B cell (primary cell): ENCODE measurements around the gene NDRG2. TPM values are rescaled to one million over a fixed set of nuclear protein-coding genes. Genes with fewer than 3 reads are reported as not detected.

ENCODE experiments used
- ATAC-seq: fragments of 200-7000 bp; cut with Tn5 transposase; one replicate; pipeline ENCODE4 v1.10.0; 2021; ENCODE audit warnings: low read depth, mild to moderate bottlenecking, moderate number of reproducible peaks, moderate library complexity
- CTCF ChIA-PET: fragments of 350-600 bp; sonication (Branson Sonifier 250); formaldehyde crosslinking; loops from one replicate; lab custom pipeline; 2021; ENCODE audit warnings: antibody characterized with exemption, inconsistent platforms; lab: Charles Lee
- POLR2A ChIA-PET: fragments of 350-600 bp; sonication (Branson Sonifier 250); formaldehyde crosslinking; loops from one replicate; lab custom pipeline; 2021; ENCODE audit warnings: antibody characterized with exemption; lab: Charles Lee
- DNase-seq: peaks from one replicate; pipeline ENCODE4 v3.0.0; 2013
- H2AFZ ChIP-seq: 2 replicates; pipeline ENCODE4 v1.6.1; 2012; ENCODE audit warnings: mild to moderate bottlenecking, low read depth, low read length; ENCODE audit not compliant: insufficient read depth, poor library complexity, severe bottlenecking
- H3K27ac ChIP-seq, 2 donors: 1 replicate in 1 of 2; 2 replicates in 1 of 2; pipeline ENCODE4 v1.5.1; 2012 to 2013; ENCODE audit warnings: low read length in 2 of 2, mild to moderate bottlenecking in 2 of 2, moderate library complexity in 1 of 2
- H3K27me3 ChIP-seq, 4 experiments: fragments of 200-600 bp in 1 of 4; sonication (generic) in 1 of 4; replicated peaks in 1 of 4; 1 replicate in 2 of 4; 2 replicates in 2 of 4; pipeline versions ENCODE4 v1.6.1 to v1.7.0; 2013 to 2016; ENCODE audit warnings: low read length in 3 of 4, mild to moderate bottlenecking in 2 of 4, mixed read lengths in 1 of 4, moderate library complexity in 1 of 4; ENCODE audit not compliant: insufficient read depth in 4 of 4, control insufficient read depth in 3 of 4; ENCODE audit errors: control extremely low read depth in 1 of 4
- H3K36me3 ChIP-seq, 2 experiments: replicated peaks in 1 of 2; 1 replicate in 1 of 2; 2 replicates in 1 of 2; pipeline versions ENCODE4 v1.6.1 to v1.7.1; 2013; ENCODE audit warnings: low read length in 1 of 2; ENCODE audit not compliant: insufficient read depth in 2 of 2, control insufficient read depth in 1 of 2; ENCODE audit errors: control extremely low read depth in 1 of 2, extremely low read depth in 1 of 2
- H3K4me1 ChIP-seq, 2 donors: fragments of 200-600 bp in 1 of 2; sonication (generic) in 1 of 2; 1 replicate in 1 of 2; 2 replicates in 1 of 2; pipeline versions ENCODE4 v1.5.1 to v1.6.1; 2013 to 2017; ENCODE audit warnings: low read length in 2 of 2; ENCODE audit not compliant: control insufficient read depth in 2 of 2, insufficient read depth in 2 of 2
- H3K4me2 ChIP-seq: replicated peaks from 2 replicates; pipeline ENCODE3; 2012; ENCODE audit warnings: mild to moderate bottlenecking, low read depth, low read length; ENCODE audit not compliant: poor library complexity, severe bottlenecking
- H3K4me3 ChIP-seq, 5 experiments: fragments of 200-600 bp in 1 of 5; sonication (generic) in 1 of 5; 1 replicate in 3 of 5; 2 replicates in 2 of 5; pipeline versions ENCODE4 v1.5.1 to v1.7.0; 2011 to 2016; ENCODE audit warnings: low read length in 4 of 5, mild to moderate bottlenecking in 4 of 5, low read depth in 2 of 5, control low read depth in 1 of 5, moderate library complexity in 1 of 5; ENCODE audit not compliant: insufficient read depth in 1 of 5; ENCODE audit errors: control extremely low read depth in 1 of 5, extremely low read depth in 1 of 5
- H3K79me2 ChIP-seq: fragments of 200-600 bp; sonication (generic); one replicate; pipeline ENCODE4 v1.6.0; 2016; ENCODE audit warnings: low read length; ENCODE audit not compliant: control insufficient read depth, insufficient read depth
- H3K9ac ChIP-seq: fragments of 200-600 bp; sonication (generic); 2 replicates; pipeline ENCODE4 v1.6.1; 2017; ENCODE audit warnings: mild to moderate bottlenecking, low read length, moderate library complexity
- H3K9me3 ChIP-seq, 3 donors: one replicate each; pipeline versions ENCODE4 v1.6.1 to v1.7.1; 2013; ENCODE audit warnings: low read length in 2 of 3; ENCODE audit not compliant: control insufficient read depth in 2 of 3, insufficient read depth in 1 of 3; ENCODE audit errors: control extremely low read depth in 1 of 3
- H4K20me1 ChIP-seq: 2 replicates; pipeline ENCODE4 v1.6.0; 2012; ENCODE audit warnings: mild to moderate bottlenecking, low read length; ENCODE audit not compliant: insufficient read depth, control insufficient read depth, poor library complexity, severe bottlenecking
- H3K27ac Mint-ChIP-seq: one replicate; pipeline ENCODE4 v1.8.0; 2021; ENCODE audit warnings: mixed read lengths
- H3K27me3 Mint-ChIP-seq: one replicate; pipeline ENCODE4 v1.8.0; 2021; ENCODE audit warnings: mixed read lengths
- H3K4me1 Mint-ChIP-seq: one replicate; pipeline ENCODE4 v1.8.0; 2021; ENCODE audit warnings: mixed read lengths
- H3K4me3 Mint-ChIP-seq: one replicate; pipeline ENCODE4 v1.8.0; 2021; ENCODE audit warnings: mixed read lengths
- H3K9me3 Mint-ChIP-seq: one replicate; pipeline ENCODE4 v1.8.0; 2022; ENCODE audit warnings: mixed read lengths; ENCODE audit not compliant: insufficient read depth
- EZH2 ChIP-seq: IDR thresholded peaks from 2 replicates; pipeline ENCODE4 v1.6.1; 2012; ENCODE audit warnings: borderline replicate concordance, low read depth, mild to moderate bottlenecking, moderate library complexity, low read length; ENCODE audit not compliant: insufficient read depth, poor library complexity, severe bottlenecking
- WGBS: methylation state at CpG from one replicate; pipeline ENCODE4 v1.1.5; 2013; ENCODE audit warnings: missing lambda C conversion rate; ENCODE audit not compliant: insufficient coverage; 5-methylcytosine and 5-hydroxymethylcytosine counted together
- intact Hi-C: fragments of 100-400 bp; cut with micrococcal nuclease; formaldehyde crosslinking; loops from one replicate; pipeline ENCODE4 v1.10.0; 2022
- polyA plus RNA-seq: library from polyadenylated mRNA; depleted of rRNA; stranded (reverse); fragments of >200 nt; gene quantifications from 2 replicates; pipeline ENCODE4 v1.2.3, GENCODE V29; 2012
- total RNA-seq, 2 donors: library from RNA; stranded (reverse); fragments of 120-200 nt in 1 of 2; gene quantifications; 1 replicate in 1 of 2; 2 replicates in 1 of 2; pipeline versions ENCODE4 v1.2.3 to v1.2.4, GENCODE V29; 2013 to 2022
- TF ChIP-seq, protein P1 (sequence below): fragments of 200-600 bp; IDR thresholded peaks from one replicate; pipeline ENCODE4 v1.8.0; 2022; ENCODE audit warnings: antibody characterized with exemption, mild to moderate bottlenecking

Gene NDRG2
- total and polyA plus RNA-seq, 2 donors (not counting 1 experiment from before 2014, with no cell fraction given) = 9.5 to 11.8 TPM

DNA sequence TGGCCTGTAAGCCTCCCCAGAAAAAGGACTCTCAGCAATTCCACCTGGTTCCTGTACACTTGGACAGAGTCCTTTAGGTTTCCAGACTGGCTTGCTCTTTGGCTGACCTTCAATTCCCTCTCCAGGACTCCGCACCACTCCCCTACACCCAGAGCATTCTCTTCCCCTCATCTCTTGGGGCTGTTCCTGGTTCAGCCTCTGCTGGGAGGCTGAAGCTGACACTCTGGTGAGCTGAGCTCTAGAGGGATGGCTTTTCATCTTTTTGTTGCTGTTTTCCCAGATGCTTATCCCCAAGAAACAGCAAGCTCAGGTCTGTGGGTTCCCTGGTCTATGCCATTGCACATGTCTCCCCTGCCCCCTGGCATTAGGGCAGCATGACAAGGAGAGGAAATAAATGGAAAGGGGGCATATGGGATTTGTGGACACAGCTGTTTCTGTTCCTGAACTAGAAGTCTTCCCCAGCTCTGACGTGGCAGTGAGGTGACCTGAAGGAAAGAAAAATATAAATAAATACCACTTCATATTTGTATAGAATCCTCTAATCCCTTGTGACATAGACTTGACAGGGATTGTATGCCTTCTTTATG is 18.6 kb upstream of the NDRG2 start:
- ChIA-PET POLR2A (no interaction called here), CTCF (interaction anchor here (1.0 to 7.2 kb wide), 4 partner anchors 11 to 61 kb away, joined by 3 to 305 read pairs (median 4); no protein-coding TSS in a partner anchor)
- no peak overlapping the region for H3K4me3 ChIP-seq
- no peaks in the 10 kb centered on the region for H4K20me1 ChIP-seq
- peaks cover 54% of the 10 kb centered on the region for H3K27me3 Mint-ChIP-seq
- no peaks in the 10 kb centered on the region for H3K9me3 ChIP-seq
- TF ChIP-seq, protein P1, sequence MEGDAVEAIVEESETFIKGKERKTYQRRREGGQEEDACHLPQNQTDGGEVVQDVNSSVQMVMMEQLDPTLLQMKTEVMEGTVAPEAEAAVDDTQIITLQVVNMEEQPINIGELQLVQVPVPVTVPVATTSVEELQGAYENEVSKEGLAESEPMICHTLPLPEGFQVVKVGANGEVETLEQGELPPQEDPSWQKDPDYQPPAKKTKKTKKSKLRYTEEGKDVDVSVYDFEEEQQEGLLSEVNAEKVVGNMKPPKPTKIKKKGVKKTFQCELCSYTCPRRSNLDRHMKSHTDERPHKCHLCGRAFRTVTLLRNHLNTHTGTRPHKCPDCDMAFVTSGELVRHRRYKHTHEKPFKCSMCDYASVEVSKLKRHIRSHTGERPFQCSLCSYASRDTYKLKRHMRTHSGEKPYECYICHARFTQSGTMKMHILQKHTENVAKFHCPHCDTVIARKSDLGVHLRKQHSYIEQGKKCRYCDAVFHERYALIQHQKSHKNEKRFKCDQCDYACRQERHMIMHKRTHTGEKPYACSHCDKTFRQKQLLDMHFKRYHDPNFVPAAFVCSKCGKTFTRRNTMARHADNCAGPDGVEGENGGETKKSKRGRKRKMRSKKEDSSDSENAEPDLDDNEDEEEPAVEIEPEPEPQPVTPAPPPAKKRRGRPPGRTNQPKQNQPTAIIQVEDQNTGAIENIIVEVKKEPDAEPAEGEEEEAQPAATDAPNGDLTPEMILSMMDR = no peak
- TF ChIP-seq EZH2 = no peak
- DNase-seq (no peak), ATAC-seq (no peak)
- no peaks in the 10 kb centered on the region for H3K4me1 ChIP-seq
- H3K79me2 ChIP-seq = no peaks in the 10 kb centered on the region
- H3K36me3 ChIP-seq = no peaks in the 10 kb centered on the region
- H3K27me3 ChIP-seq = peaks cover 0 to 4% (median 0%) of the 10 kb centered on the region in 4 experiments
- H3K4me1 Mint-ChIP-seq = no peaks in the 10 kb centered on the region
- H3K9me3 Mint-ChIP-seq = no peaks in the 10 kb centered on the region
- no peak overlapping the region for H3K9ac ChIP-seq
- H3K4me2 ChIP-seq = no peak overlapping the region
- H3K4me3 Mint-ChIP-seq = no peak overlapping the region
- intact Hi-C loops = no loop called here
- H2AFZ ChIP-seq = no peak overlapping the region
- H3K27ac Mint-ChIP-seq = no peak overlapping the region
- 83% methylated on average over 1 of the region's 2 CpGs for WGBS
- no peak overlapping the region for H3K27ac ChIP-seq

DNA sequence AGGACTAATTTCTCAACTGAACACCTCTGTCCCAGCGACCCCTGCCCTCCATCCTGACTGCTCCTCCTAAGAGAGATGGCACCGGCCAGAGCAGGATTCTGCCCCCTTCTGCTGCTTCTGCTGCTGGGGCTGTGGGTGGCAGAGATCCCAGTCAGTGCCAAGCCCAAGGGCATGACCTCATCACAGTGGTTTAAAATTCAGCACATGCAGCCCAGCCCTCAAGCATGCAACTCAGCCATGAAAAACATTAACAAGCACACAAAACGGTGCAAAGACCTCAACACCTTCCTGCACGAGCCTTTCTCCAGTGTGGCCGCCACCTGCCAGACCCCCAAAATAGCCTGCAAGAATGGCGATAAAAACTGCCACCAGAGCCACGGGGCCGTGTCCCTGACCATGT is 18.1 kb upstream of the NDRG2 start:
- no peak for ATAC-seq
- H3K9ac ChIP-seq = no peak overlapping the region
- peaks cover 0 to 4% (median 0%) of the 10 kb centered on the region in 4 experiments for H3K27me3 ChIP-seq
- Mint-ChIP-seq H3K27ac (no peak overlapping the region), H3K9me3 (no peaks in the 10 kb centered on the region), H3K4me3 (no peak overlapping the region), H3K27me3 (peaks cover 52% of the 10 kb centered on the region), H3K4me1 (no peaks in the 10 kb centered on the region)
- H3K4me2 ChIP-seq = no peak overlapping the region
- TF ChIP-seq, protein P1 = no peak
- TF ChIP-seq EZH2 = no peak
- ChIA-PET CTCF (interaction anchor here (1.0 to 7.2 kb wide), 4 partner anchors 11 to 62 kb away, joined by 3 to 305 read pairs (median 4); no protein-coding TSS in a partner anchor), POLR2A (no interaction called here)
- no peaks in the 10 kb centered on the region for H4K20me1 ChIP-seq
- H3K4me3 ChIP-seq = no peak overlapping the region
- no peaks in the 10 kb centered on the region for H3K36me3 ChIP-seq
- H3K9me3 ChIP-seq = no peaks in the 10 kb centered on the region
- DNase-seq = no peak
- H2AFZ ChIP-seq = no peak overlapping the region
- no peaks in the 10 kb centered on the region for H3K79me2 ChIP-seq
- WGBS = 45% methylated on average over 8 of the region's 8 CpGs
- intact Hi-C loops = no loop called here
- no peaks in the 10 kb centered on the region for H3K4me1 ChIP-seq
- H3K27ac ChIP-seq = no peak overlapping the region
